GM12892 (cell line): ENCODE results near the gene ZEB1.

Experiments
- POLR2A ChIP-seq: IDR thresholded peaks from 2 replicates; pipeline ENCODE4 v1.6.1; 2011; ENCODE audit warnings: low read depth, low read length, control low read depth
- TAF1 ChIP-seq: IDR thresholded peaks from 2 replicates; pipeline ENCODE4 v1.6.1; 2011; ENCODE audit warnings: low read depth, mild to moderate bottlenecking, control low read depth, low read length, borderline replicate concordance

DNA sequence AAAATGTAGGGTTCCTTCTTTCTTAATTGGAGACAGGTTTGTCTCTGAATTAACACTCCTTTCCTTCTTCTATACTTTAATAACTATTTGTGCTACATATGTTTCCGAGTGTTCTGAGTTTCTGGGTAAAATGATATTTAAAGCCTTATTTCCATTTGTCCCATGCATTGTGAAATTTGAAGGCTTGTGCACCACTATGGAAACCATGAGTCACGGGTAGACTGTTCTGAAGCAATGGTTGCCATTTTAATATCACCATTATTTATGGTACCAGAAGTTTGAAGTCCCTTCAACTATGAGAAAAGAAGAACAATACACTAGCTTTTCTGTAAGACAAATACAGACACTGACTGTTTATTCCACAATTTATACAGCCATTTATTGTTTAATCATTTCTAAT lies 44.7 kb upstream of the ZEB1 start:
- TF ChIP-seq TAF1 = no peak
- no peak for TF ChIP-seq POLR2A
